GM21825 (cell line): ENCODE results near the gene KCTD17.

Experiments used
- ATAC-seq: cut with Tn5 transposase; IDR thresholded peaks from one replicate; pipeline ENCODE4 v1.9.1; 2021; ENCODE audit warnings: mild to moderate bottlenecking, moderate library complexity; ENCODE audit not compliant: unreplicated experiment

KCTD17 gene

DNA sequence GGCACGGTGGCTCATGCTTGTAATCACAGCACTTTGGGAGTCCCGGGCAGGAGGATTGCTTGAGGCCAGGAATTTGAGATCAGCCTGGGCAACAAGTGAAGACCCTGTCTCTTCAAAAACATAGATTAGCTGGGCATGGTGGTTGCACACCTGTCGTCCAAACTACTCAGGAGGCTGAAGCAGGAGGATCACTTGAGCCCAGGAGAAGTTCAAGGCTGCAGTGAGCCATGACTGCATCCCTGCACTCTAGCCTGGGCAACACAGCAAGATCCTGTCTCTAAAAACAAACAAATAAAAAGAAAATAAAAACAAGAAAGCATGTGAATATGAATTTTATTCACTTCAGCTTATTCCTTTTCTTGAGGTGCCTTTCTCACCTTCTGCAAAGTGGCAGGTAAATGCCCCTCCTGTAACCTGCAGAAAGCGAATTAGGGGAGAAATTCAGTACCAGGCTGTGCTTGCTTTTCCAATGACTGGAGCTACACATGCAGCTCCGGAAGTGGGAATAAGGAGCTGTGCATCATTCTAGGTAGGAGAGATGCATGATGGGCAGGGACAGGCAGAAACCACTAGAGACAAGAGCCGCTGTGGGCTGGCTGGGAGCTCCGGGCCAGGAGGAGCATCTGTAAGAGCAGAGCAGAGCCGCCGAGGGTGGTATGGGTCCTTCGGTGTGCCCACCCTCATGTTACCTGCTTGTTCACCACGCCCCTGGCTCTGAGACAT lies 14.7 kb upstream of the KCTD17 start:
- no peak for ATAC-seq

DNA sequence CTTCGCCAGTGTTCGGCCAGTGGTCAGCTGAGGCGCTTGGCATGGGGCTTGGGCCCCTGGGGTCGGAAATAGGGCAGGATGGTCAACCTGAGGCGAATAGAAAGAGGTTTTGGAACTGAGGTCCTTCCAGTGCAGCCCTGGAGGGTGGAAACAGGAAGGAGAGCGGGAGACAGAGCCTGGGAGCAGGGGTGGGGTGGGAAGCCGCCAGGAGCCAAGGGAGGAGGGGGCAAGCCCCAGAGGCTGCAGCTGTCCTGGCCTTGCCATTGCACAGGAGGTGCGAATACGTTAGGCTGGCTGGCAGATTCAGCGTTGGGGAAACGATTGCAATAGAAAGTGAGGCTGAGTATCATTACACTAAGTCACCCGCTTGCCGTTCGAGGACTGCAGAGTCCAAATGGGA lies 13.9 kb upstream of the KCTD17 start:
- no peak for ATAC-seq

DNA sequence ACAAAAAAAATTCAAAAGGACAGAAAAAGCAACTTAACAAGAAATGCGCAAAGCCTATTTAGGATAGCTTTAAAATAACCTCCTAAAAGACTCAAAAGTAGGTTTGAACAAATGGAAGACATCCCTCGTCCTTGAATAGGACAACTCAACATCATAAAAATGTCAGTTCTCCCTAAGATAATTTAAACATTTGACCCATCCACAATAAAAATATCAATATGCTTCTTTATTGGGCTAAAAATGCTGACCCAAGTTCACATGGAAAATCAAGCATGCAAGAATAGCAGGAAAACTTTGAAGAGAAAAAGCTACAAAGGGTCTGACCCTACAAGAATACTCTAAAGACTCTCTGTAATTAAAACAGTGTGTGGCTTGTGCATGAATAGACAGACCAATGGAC lies 12.1 kb upstream of the KCTD17 start:
- ATAC-seq: no peak

- ATAC-seq: no peak
Observed at GRCh38 chr22:37043209-37043827, 8.2 kb upstream of the KCTD17 start.

DNA sequence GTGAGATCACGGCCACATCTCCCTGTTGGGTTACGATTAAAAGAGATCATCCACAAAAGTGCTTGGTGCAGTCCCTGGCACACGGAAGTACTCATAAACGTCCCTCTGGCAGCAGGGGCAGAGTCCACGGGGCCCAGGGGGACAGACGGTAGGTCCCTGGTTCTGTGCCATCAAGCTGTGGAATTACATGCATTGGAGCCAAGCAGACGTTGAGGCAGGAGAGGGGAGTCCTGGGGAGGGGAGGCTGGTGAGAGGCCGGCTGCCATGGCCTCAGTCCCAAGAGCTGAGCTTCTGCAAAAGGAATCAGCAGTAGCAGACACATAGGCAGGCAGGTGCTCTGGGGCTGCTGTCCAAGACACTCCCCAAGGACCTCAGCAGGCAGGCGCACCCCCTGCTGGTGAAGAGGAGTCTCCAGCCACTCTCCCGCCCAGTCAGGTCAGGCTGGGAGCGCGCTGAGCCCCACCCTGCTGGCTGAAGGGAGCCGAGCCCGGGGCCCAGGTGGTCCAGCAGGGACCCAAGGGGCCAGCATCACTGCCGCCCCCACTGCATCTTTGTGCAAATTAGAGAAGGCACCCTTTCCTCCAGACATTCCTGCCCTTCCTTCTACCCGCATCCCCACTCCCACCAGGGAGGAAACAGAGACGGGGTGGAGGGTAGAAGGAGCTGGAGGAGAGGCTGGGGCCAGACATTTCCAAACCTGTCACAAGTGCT lies 7.6 kb upstream of the KCTD17 start:
- peak; percentile 57 for ATAC-seq

DNA sequence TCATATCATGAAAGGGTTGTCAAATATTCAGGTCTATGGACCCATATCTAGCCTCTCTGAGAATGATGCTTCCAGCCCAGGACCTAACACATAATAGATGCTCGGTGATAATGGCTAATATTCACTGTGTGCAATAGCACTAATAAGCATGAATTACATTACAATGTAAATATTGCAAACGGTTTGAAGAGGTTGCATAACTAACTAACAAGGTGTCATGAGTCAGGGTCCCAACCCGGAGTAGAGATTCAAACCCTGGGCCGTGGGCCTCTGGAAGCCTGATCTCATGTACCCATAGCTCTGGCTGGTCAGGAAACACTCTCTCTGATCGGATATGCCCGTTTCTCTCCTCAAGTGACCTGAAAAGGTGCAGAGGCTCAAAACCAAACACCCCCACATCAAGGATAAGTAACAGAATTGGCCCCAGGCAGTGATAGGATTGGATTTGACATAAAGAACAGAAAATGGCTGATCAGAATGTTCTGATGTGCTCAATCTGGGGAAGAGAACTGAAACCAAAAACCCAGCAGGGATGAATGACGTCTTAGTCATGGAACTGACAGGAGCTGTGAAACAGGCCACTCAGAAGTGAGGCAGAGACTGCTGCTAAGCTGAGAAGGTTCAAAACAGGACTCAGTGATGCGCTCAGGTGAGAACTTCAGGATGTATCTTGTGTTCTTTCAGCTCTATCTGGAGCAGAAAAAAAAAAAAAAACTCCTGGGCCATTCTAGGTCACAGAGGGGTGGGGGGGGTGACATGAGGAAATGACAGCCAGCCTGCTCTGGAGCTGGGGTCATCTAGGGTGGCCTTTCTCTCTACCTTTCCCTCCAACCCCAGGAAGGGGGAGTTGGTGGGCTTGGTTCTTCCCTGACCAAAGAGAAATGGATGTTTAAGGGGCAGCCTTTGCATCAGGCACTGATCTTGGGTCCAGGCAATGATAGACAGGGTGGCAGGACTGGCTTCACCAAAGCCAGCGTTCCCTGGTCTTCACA lies 6.6 kb upstream of the KCTD17 start:
- ATAC-seq: no peak

GRCh38 chr22:37045958-37046357 lies 5.6 kb upstream of the KCTD17 start:
- no peak for ATAC-seq

GRCh38 chr22:37046589-37046988 lies 5.0 kb upstream of the KCTD17 start:
- no peak for ATAC-seq

GRCh38 chr22:37047006-37047405 lies 4.5 kb upstream of the KCTD17 start:
- no peak for ATAC-seq

DNA sequence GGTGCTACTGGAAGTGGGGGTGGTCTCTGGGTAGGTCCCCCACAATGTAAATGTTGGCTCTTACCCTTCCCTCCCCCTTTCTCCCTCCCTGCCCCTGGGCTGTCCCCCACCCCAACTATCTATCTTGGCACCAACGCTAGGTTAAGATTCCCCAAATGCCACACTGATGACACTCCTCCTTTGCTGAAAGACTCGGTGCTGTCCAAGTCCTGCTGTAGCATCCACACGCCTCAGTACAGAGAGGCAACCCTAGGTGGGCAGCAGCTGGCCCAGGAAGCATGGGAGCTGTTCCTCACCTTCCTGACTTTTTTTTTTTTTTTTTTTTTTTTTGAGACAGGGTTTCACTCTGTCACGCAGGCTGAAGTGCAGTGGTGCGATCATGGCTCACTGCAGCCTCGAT lies 3.4 kb upstream of the KCTD17 start:
- ATAC-seq: no peak

DNA sequence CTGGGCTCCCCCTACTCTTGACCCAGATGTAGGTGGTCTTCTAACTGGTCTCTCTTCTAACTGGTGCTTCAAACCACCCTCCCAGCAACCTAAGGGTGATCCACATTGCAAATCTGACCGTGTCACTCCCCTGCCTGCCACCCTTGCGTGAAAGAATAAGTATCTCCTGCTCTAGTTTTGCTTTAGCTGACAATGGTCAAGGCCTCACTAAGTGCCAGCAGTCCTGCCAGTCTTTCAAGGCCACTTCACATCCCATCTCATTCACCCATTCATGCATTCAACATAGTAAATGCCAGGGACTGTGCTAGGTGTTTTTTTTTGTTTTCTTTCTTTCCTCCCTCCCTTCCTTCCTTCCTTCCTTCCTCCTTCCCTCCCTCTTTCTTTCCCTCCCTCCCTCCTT lies 2.3 kb upstream of the KCTD17 start:
- no peak for ATAC-seq

- no peak for ATAC-seq
Observed at GRCh38 chr22:37050913-37051312, 629 bp upstream of the KCTD17 start.

DNA sequence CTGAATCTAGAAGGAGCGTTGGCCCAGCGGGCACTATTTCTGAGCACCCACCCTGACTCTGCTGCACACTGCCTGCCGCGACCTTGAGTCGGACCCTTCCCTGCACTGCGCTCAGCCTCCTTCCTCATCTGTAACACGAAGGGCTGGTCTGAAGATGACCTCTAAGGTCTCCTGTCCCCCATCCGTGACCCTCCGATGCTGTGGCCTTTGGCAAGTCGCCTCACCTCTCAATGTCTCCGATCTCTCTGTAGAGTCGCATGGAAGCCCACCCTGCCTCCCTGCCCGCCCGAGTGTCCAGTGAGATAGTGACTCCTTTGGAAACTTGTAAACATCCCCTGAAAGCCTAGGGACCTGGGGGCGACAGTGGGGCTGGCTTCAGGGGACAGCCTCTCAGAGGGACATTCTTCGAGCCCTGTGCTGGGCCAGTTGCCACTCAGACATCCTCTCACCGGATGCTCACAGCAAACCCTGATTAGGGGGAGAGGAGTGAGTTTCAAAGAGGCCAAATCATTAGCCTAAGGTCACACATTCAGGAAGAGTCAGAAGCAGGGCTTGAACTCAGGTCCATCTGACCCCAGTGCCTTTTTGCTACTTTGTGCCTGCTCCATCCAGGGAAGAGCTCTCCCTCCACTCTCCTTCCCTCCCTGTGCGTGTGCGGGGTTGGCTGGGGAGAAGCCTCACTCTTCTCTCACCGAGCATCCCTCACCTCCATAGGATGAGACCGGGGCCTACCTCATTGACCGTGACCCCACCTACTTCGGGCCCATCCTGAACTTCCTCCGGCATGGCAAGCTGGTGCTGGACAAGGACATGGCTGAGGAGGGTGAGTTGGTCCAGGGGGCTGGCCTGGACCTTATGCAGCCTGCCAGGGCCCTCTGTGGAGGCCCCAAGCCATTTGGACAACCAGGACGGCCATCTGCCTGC lies 1.1 kb downstream of the KCTD17 start:
- no peak for ATAC-seq

- ATAC-seq: no peak
Observed at GRCh38 chr22:37053310-37054055, 1.9 kb downstream of the KCTD17 start.

DNA sequence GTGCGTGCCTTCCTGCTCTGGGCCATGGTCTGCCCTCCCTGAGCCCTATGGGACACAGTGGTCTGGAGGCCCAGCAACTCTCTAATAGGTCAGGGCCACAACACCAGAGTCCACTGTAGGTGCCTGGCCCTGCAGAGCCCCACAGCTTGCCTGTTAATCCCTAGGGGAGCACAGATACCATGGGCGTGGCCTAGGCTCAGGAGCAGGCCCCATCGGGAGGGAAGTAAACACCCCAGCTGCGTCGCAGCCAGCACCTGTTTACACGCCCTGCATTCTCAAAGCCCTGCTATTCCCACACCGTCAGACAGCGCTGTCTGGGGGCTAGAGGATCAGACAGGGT lies 2.5 kb downstream of the KCTD17 start:
- ATAC-seq: no peak

- ATAC-seq: no peak
Observed at GRCh38 chr22:37054600-37055365, 3.2 kb downstream of the KCTD17 start.

DNA sequence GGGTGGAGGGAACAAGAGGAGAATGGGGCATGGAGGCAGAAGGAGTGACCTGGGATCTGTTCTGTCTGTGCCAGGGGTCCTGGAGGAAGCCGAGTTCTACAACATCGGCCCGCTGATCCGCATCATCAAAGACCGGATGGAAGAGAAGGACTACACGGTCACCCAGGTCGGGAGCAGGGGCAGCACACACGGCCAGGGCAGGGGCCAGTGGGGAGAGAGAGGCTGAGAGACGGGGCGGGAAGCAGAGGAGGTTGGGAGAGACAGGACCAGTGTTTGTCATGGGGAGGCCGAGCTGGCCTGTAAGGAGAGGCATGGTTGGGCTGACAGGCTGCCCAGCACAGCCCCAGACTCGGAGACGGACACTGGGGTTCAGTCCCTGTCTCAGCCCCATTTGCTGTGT lies 4.7 kb downstream of the KCTD17 start:
- no peak for ATAC-seq

DNA sequence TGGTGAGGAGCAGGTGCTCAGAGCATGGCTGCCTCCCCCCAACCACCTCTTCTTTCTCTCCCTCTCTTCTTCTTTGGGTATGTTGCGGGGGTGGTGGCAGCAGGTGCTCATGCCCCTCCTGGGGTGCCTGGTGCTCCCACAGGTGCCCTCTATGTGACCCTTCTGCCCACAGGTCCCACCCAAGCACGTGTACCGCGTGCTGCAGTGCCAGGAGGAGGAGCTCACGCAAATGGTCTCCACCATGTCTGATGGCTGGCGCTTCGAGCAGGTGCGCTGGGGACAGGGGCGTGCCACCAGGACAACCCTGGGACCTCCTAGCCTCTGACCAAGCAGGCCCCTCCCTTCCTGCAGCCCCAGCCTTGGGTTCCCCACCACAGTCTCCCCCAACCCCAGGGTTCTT lies 5.7 kb downstream of the KCTD17 start:
- no peak for ATAC-seq
